NCI-H2029 treated with DMSO at 0.1 percent for 48 hours (cell line): ENCODE measurements around the gene RERE.
"Not testable (repeated sequence)": the region's sequence is repeated elsewhere in the genome, so short reads cannot be mapped to it uniquely, and the experiment has no call there.

Experiments
- DNase-seq: peaks from one replicate; lab custom pipeline; 2025; lab: John Stamatoyannopoulos, UW

The RERE gene

GRCh38 chr1:8510041-8510823 is 307.2 kb downstream of the RERE start:
- no peak for DNase-seq

GRCh38 chr1:8509579-8509978 is 307.9 kb downstream of the RERE start:
- no peak for DNase-seq

- DNase-seq = no peak
Measured at GRCh38 chr1:8506995-8507615, 310.3 kb downstream of the RERE start.

GRCh38 chr1:8506456-8506855 is 311.0 kb downstream of the RERE start:
- no peak for DNase-seq

- DNase-seq = no peak
Measured at GRCh38 chr1:8503842-8504241, 313.6 kb downstream of the RERE start.

- DNase-seq = not testable (repeated sequence)
Measured at GRCh38 chr1:8502949-8503348, 314.5 kb downstream of the RERE start.

GRCh38 chr1:8497210-8497819 is 320.1 kb downstream of the RERE start:
- no peak for DNase-seq

- no peak for DNase-seq
Measured at GRCh38 chr1:8496473-8496872, 321.0 kb downstream of the RERE start.

- DNase-seq = no peak
Measured at GRCh38 chr1:8495928-8496401, 321.5 kb downstream of the RERE start.

- DNase-seq = no peak
Measured at GRCh38 chr1:8494681-8495080, 322.8 kb downstream of the RERE start.

- DNase-seq = no peak
Measured at GRCh38 chr1:8493916-8494540, 323.4 kb downstream of the RERE start.

GRCh38 chr1:8487249-8487648 is 330.2 kb downstream of the RERE start:
- no peak for DNase-seq

- no peak for DNase-seq
Measured at GRCh38 chr1:8486047-8486446, 331.4 kb downstream of the RERE start.

GRCh38 chr1:8483586-8483985 is 333.9 kb downstream of the RERE start:
- DNase-seq = no peak

- no peak for DNase-seq
Measured at GRCh38 chr1:8482979-8483381, 334.5 kb downstream of the RERE start.

- no peak for DNase-seq
Measured at GRCh38 chr1:8481650-8482380, 335.6 kb downstream of the RERE start.

GRCh38 chr1:8478566-8478965 is 338.9 kb downstream of the RERE start:
- no peak for DNase-seq

- no peak for DNase-seq
Measured at GRCh38 chr1:8477983-8478362, 339.5 kb downstream of the RERE start.

GRCh38 chr1:8477166-8477982 is 340.1 kb downstream of the RERE start:
- no peak for DNase-seq

GRCh38 chr1:8476006-8476405 is 341.4 kb downstream of the RERE start:
- DNase-seq = no peak

GRCh38 chr1:8474369-8474768 is 343.1 kb downstream of the RERE start:
- no peak for DNase-seq
